WTC11 (cell line): Measurements from ENCODE around the gene PAEP. TPM values are rescaled to one million over a fixed set of nuclear protein-coding genes. Genes with fewer than 3 reads are reported as not detected.
"Not testable (repeated sequence)": the region's sequence is repeated elsewhere in the genome, so short reads cannot be mapped to it uniquely, and the experiment has no call there.

Source experiments
- ATAC-seq: fragments of 200-7000 bp; cut with Tn5 transposase; 2 replicates; pipeline ENCODE4 v1.10.0; 2021; ENCODE audit warnings: mild to moderate bottlenecking, moderate library complexity
- CTCF ChIA-PET: fragments of 300-600 bp; sonication (Branson Sonifier 250); formaldehyde crosslinking; loops from one replicate; lab custom pipeline; 2021; ENCODE audit warnings: antibody characterized with exemption; lab: Charles Lee
- POLR2A ChIA-PET: fragments of 350-600 bp; sonication (Branson Sonifier 250); formaldehyde crosslinking; loops from one replicate; lab custom pipeline; 2021; ENCODE audit warnings: antibody characterized with exemption; lab: Charles Lee
- DNase-seq: peaks from one replicate; pipeline ENCODE4 v3.0.0; 2021; ENCODE audit warnings: low spot score
- H3K27ac Mint-ChIP-seq: 2 replicates; pipeline ENCODE4 v1.8.0; 2021; ENCODE audit warnings: mixed read lengths
- H3K27me3 Mint-ChIP-seq: 2 replicates; pipeline ENCODE4 v1.8.0; 2021; ENCODE audit warnings: low read depth, mild to moderate bottlenecking, moderate library complexity, mixed read lengths
- H3K36me3 Mint-ChIP-seq: 2 replicates; pipeline ENCODE4 v1.8.0; 2021; ENCODE audit warnings: mixed read lengths
- H3K4me1 Mint-ChIP-seq: 2 replicates; pipeline ENCODE4 v1.8.0; 2022; ENCODE audit warnings: mixed read lengths
- H3K4me3 Mint-ChIP-seq: 2 replicates; pipeline ENCODE4 v1.8.0; 2021; ENCODE audit warnings: mild to moderate bottlenecking, moderate library complexity, mixed read lengths
- H3K9me3 Mint-ChIP-seq: 2 replicates; pipeline ENCODE4 v1.8.0; 2021; ENCODE audit warnings: mixed read lengths
- ATF1 ChIP-seq: sonication (generic); formaldehyde crosslinking; IDR thresholded peaks from 2 replicates; pipeline ENCODE4 v1.8.1; 2023; ENCODE audit warnings: mild to moderate bottlenecking, moderate library complexity, missing genetic modification reagents
- CBFB ChIP-seq: sonication (generic); formaldehyde crosslinking; IDR thresholded peaks from 2 replicates; pipeline ENCODE4 v1.8.1; 2022; ENCODE audit warnings: mild to moderate bottlenecking, low read depth, missing genetic modification reagents
- CDX4 ChIP-seq: fragments of 250-450 bp; sonication (Bioruptor Pico); IDR thresholded peaks from 2 replicates; pipeline ENCODE4 v1.9.0; 2021; ENCODE audit warnings: moderate library complexity, mild to moderate bottlenecking, inconsistent platforms, borderline replicate concordance
- ESRRA ChIP-seq: sonication (generic); formaldehyde crosslinking; IDR thresholded peaks from 2 replicates; pipeline ENCODE4 v1.8.1; 2022; ENCODE audit warnings: mild to moderate bottlenecking, missing genetic modification reagents, borderline replicate concordance
- ETV6 ChIP-seq: sonication (generic); formaldehyde crosslinking; IDR thresholded peaks from 2 replicates; pipeline ENCODE4 v1.8.1; 2022; ENCODE audit warnings: mild to moderate bottlenecking, missing genetic modification reagents
- FOXP1 ChIP-seq: sonication (generic); formaldehyde crosslinking; IDR thresholded peaks from 2 replicates; pipeline ENCODE4 v1.8.0; 2022; ENCODE audit warnings: missing genetic modification reagents, mild to moderate bottlenecking, moderate library complexity, borderline replicate concordance
- GRHL2 ChIP-seq: fragments of 250-450 bp; sonication (Bioruptor Pico); IDR thresholded peaks from 2 replicates; pipeline ENCODE4 v1.8.0; 2022; ENCODE audit warnings: mild to moderate bottlenecking, moderate library complexity; ENCODE audit not compliant: insufficient replicate concordance, severe bottlenecking
- GTF2I ChIP-seq: fragments of 250-450 bp; sonication (Bioruptor Pico); conservative IDR thresholded peaks from 2 replicates; pipeline ENCODE4 v1.4.0; 2021; ENCODE audit warnings: mild to moderate bottlenecking
- IRF1 ChIP-seq: sonication (generic); formaldehyde crosslinking; IDR thresholded peaks from 2 replicates; pipeline ENCODE4 v1.8.0; 2023; ENCODE audit warnings: missing genetic modification reagents
- MYBL2 ChIP-seq: sonication (generic); formaldehyde crosslinking; IDR thresholded peaks from 2 replicates; pipeline ENCODE4 v1.8.1; 2023; ENCODE audit warnings: mild to moderate bottlenecking, moderate library complexity, missing genetic modification reagents
- NR1H2 ChIP-seq: sonication (generic); formaldehyde crosslinking; IDR thresholded peaks from 2 replicates; pipeline ENCODE4 v1.9.0; 2021; ENCODE audit warnings: mild to moderate bottlenecking, moderate library complexity, missing genetic modification reagents
- SOX15 ChIP-seq: fragments of 250-450 bp; sonication (Bioruptor Pico); IDR thresholded peaks from 2 replicates; pipeline ENCODE4 v1.9.0; 2021; ENCODE audit warnings: mild to moderate bottlenecking
- TEAD1 ChIP-seq: sonication (generic); formaldehyde crosslinking; IDR thresholded peaks from 2 replicates; pipeline ENCODE4 v1.8.0; 2022; ENCODE audit warnings: mild to moderate bottlenecking, missing genetic modification reagents
- ZNF317 ChIP-seq: sonication (generic); formaldehyde crosslinking; IDR thresholded peaks from 2 replicates; pipeline ENCODE4 v1.8.1; 2023; ENCODE audit warnings: low read depth, mild to moderate bottlenecking, moderate library complexity, missing genetic modification reagents, borderline replicate concordance
- ZNF416 ChIP-seq: fragments of 250-450 bp; sonication (Bioruptor Pico); IDR thresholded peaks from 2 replicates; pipeline ENCODE4 v1.9.0; 2021; ENCODE audit warnings: mild to moderate bottlenecking, inconsistent platforms
- total RNA-seq: library from RNA; stranded (reverse); gene quantifications from 3 replicates; pipeline ENCODE4 v1.2.3, GENCODE V29; 2021
- TF ChIP-seq, protein P1 (sequence below): sonication (generic); formaldehyde crosslinking; conservative IDR thresholded peaks from 2 replicates; pipeline ENCODE4 v1.8.1; 2023; ENCODE audit warnings: mild to moderate bottlenecking, low read depth, missing genetic modification reagents, moderate library complexity

PAEP gene
- total RNA-seq, 1 experiment from 2014 or later = not detected

- DNase-seq, H3K36me3 Mint-ChIP-seq, H3K27ac Mint-ChIP-seq, H3K4me3 Mint-ChIP-seq, H3K27me3 Mint-ChIP-seq, POLR2A ChIA-PET, H3K9me3 Mint-ChIP-seq, H3K4me1 Mint-ChIP-seq, ATAC-seq: not testable (repeated sequence)
- CTCF ChIA-PET = interaction anchor here (0.7 to 0.8 kb wide), 2 partner anchors 10 to 96 kb away, joined by 3 to 6 read pairs; no protein-coding TSS in a partner anchor
These were observed 11.8 kb upstream of the PAEP start for GRCh38 chr9:135549478-135550343.

- no peak for TF ChIP-seq SOX15 (CRISPR knock-in tag)
- TF ChIP-seq, protein P1, sequence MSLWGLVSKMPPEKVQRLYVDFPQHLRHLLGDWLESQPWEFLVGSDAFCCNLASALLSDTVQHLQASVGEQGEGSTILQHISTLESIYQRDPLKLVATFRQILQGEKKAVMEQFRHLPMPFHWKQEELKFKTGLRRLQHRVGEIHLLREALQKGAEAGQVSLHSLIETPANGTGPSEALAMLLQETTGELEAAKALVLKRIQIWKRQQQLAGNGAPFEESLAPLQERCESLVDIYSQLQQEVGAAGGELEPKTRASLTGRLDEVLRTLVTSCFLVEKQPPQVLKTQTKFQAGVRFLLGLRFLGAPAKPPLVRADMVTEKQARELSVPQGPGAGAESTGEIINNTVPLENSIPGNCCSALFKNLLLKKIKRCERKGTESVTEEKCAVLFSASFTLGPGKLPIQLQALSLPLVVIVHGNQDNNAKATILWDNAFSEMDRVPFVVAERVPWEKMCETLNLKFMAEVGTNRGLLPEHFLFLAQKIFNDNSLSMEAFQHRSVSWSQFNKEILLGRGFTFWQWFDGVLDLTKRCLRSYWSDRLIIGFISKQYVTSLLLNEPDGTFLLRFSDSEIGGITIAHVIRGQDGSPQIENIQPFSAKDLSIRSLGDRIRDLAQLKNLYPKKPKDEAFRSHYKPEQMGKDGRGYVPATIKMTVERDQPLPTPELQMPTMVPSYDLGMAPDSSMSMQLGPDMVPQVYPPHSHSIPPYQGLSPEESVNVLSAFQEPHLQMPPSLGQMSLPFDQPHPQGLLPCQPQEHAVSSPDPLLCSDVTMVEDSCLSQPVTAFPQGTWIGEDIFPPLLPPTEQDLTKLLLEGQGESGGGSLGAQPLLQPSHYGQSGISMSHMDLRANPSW (CRISPR knock-in tag) = no peak
- TF ChIP-seq ZNF416 = no peak
- TF ChIP-seq IRF1 (CRISPR knock-in tag) = no peak
- TF ChIP-seq ETV6 (CRISPR knock-in tag) = no peak
- TF ChIP-seq MYBL2 (CRISPR knock-in tag) = no peak
- TF ChIP-seq TEAD1 (CRISPR knock-in tag) = no peak
- CTCF ChIA-PET = interaction anchor here (0.8 kb wide), 1 partner anchor 11 kb away, joined by 3 read pairs; no protein-coding TSS in a partner anchor
These were observed 11.1 kb upstream of the PAEP start for GRCh38 chr9:135550344-135550918.

DNA sequence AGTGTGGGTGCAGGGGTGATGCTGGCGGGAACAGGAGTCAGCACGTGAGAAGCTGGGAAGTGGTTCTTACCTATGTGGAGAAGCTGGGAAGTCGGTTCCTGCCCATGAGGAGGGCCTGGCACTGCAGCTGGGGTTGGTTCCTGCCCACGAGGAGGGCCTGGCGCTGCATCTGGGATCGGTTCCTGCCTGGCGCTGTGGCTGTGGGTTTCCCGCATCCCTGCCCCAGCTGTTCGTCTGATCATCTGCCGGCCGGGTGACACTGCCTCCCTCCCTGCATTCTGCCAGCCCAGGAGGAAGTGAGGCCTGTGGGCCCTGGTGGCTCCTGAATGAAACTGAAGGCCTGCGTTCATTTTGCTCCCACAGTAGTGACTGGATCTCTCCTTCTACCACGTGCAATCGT lies 10.5 kb upstream of the PAEP start:
- TF ChIP-seq GRHL2 (CRISPR knock-in tag) = no peak
- TF ChIP-seq ATF1 = no peak
- no peak for TF ChIP-seq CDX4 (CRISPR knock-in tag)
- no peak for TF ChIP-seq SOX15 (CRISPR knock-in tag)
- TF ChIP-seq FOXP1 (CRISPR knock-in tag) = no peak
- no peak for TF ChIP-seq NR1H2 (CRISPR knock-in tag)
- no peak for TF ChIP-seq ZNF317 (CRISPR knock-in tag)
- TF ChIP-seq CBFB (CRISPR knock-in tag) = no peak
- no peak for TF ChIP-seq GTF2I
- TF ChIP-seq ESRRA (CRISPR knock-in tag) = no peak
- no peak overlapping the region for H3K4me3 Mint-ChIP-seq
- H3K27me3 Mint-ChIP-seq = no peaks in the 10 kb centered on the region

More at GRCh38 chr9:135550344-135550918, 11.1 kb upstream of the PAEP start:
- ATAC-seq = no peak
- Mint-ChIP-seq H3K36me3 (no peaks in the 10 kb centered on the region), H3K4me3 (no peak overlapping the region), H3K27me3 (no peaks in the 10 kb centered on the region), H3K4me1 (peaks cover 3% of the 10 kb centered on the region; the same call in 1 of the 2 replicates), H3K27ac (no peak overlapping the region), H3K9me3 (no peaks in the 10 kb centered on the region)
- no peak for DNase-seq
- POLR2A ChIA-PET = no interaction called here

More for the DNA sequence above, 10.5 kb upstream of the PAEP start:
- CTCF ChIA-PET = no interaction called here
- 0 out of 2 replicates have a peak overlapping the region, but pooled peaks have one; percentile 7 for H3K27ac Mint-ChIP-seq
- H3K36me3 Mint-ChIP-seq = no peaks in the 10 kb centered on the region
- no peaks in the 10 kb centered on the region for H3K9me3 Mint-ChIP-seq
- ATAC-seq (no peak), DNase-seq (no peak)
- H3K4me1 Mint-ChIP-seq = peaks cover 7% of the 10 kb centered on the region
- POLR2A ChIA-PET = no interaction called here
